HepG2 (cell line): Measurements from ENCODE around the gene PIBF1. TPM values are rescaled to one million over a fixed set of nuclear protein-coding genes. Genes with fewer than 3 reads are reported as not detected.

Source experiments
- ATF7-NPFF ChIP-seq: sonication (generic); formaldehyde crosslinking; IDR thresholded peaks from 2 replicates; pipeline ENCODE4 v1.8.1; 2023; ENCODE audit warnings: mild to moderate bottlenecking, low read depth, missing genetic modification reagents, moderate library complexity
- BCL6 ChIP-seq: IDR thresholded peaks from 2 replicates; pipeline ENCODE4 v1.6.1; 2016; ENCODE audit warnings: missing genetic modification reagents, missing compliant biosample characterization
- CREM ChIP-seq, 2 experiments: sonication (generic) in 1 of 2; formaldehyde crosslinking in 1 of 2; IDR thresholded peaks; 2 replicates each; pipeline versions ENCODE4 v1.4.0 to v1.6.1; 2016 to 2020; ENCODE audit warnings: antibody characterized with exemption in 1 of 2, mild to moderate bottlenecking in 1 of 2, missing genetic modification reagents in 1 of 2
- EP300 ChIP-seq, 3 experiments: sonication (generic) in 1 of 3; formaldehyde crosslinking in 1 of 3; IDR thresholded peaks; 2 replicates each; pipeline versions ENCODE4 v1.5.1 to v1.6.1; 2011 to 2020; ENCODE audit warnings: low read depth in 2 of 3, low read length in 2 of 3, borderline replicate concordance in 1 of 3, improper control_type of control experiment in 1 of 3, mild to moderate bottlenecking in 1 of 3, missing genetic modification reagents in 1 of 3, moderate library complexity in 1 of 3
- ERF ChIP-seq: IDR thresholded peaks from 2 replicates; pipeline ENCODE4 v1.6.1; 2018; ENCODE audit warnings: missing biosample characterization, missing genetic modification reagents
- FOXA1 ChIP-seq, 2 experiments: fragments of 450-650 bp in 1 of 2; sonication (generic) in 1 of 2; formaldehyde crosslinking in 1 of 2; IDR thresholded peaks; 2 replicates each; pipeline versions ENCODE4 v1.4.0 to v1.6.1; 2016 to 2020; ENCODE audit warnings: missing genetic modification reagents in 1 of 2
- GTF3A ChIP-seq: sonication (generic); formaldehyde crosslinking; conservative IDR thresholded peaks from 2 replicates; pipeline ENCODE4 v1.4.0; 2020; ENCODE audit warnings: mild to moderate bottlenecking, missing genetic modification reagents
- IRX3 ChIP-seq: sonication (generic); formaldehyde crosslinking; IDR thresholded peaks from 2 replicates; pipeline ENCODE4 v1.8.1; 2023; ENCODE audit warnings: mild to moderate bottlenecking, low read depth, missing genetic modification reagents, borderline replicate concordance
- JARID2 ChIP-seq: sonication (generic); formaldehyde crosslinking; IDR thresholded peaks from 2 replicates; pipeline ENCODE4 v1.8.1; 2023; ENCODE audit warnings: missing genetic modification reagents, inconsistent platforms; ENCODE audit not compliant: insufficient replicate concordance
- MED1 ChIP-seq: sonication (generic); formaldehyde crosslinking; IDR thresholded peaks from 2 replicates; pipeline ENCODE4 v1.4.0; 2020; ENCODE audit warnings: missing genetic modification reagents
- NR1H2 ChIP-seq: sonication (generic); formaldehyde crosslinking; IDR thresholded peaks from 2 replicates; pipeline ENCODE4 v1.8.1; 2022; ENCODE audit warnings: low read depth, missing genetic modification reagents, borderline replicate concordance
- REL ChIP-seq: sonication (generic); formaldehyde crosslinking; conservative IDR thresholded peaks from 2 replicates; pipeline ENCODE4 v1.8.0; 2022; ENCODE audit warnings: mild to moderate bottlenecking, missing genetic modification reagents, moderate library complexity
- REPIN1 ChIP-seq: sonication (generic); formaldehyde crosslinking; IDR thresholded peaks from 2 replicates; pipeline ENCODE4 v1.8.0; 2022; ENCODE audit warnings: missing genetic modification reagents, low read depth, mild to moderate bottlenecking, borderline replicate concordance
- SNAPC2 ChIP-seq: sonication (generic); formaldehyde crosslinking; IDR thresholded peaks from 2 replicates; pipeline ENCODE4 v1.8.1; 2022; ENCODE audit warnings: mild to moderate bottlenecking, missing genetic modification reagents
- TEAD3 ChIP-seq: optimal IDR thresholded peaks from 2 replicates; pipeline ENCODE3; 2016; ENCODE audit warnings: borderline replicate concordance
- ZNF225 ChIP-seq: sonication (generic); formaldehyde crosslinking; IDR thresholded peaks from 2 replicates; pipeline ENCODE4 v1.4.0; 2020; ENCODE audit warnings: mild to moderate bottlenecking, missing genetic modification reagents
- ZNF234 ChIP-seq: sonication (generic); formaldehyde crosslinking; conservative IDR thresholded peaks from 2 replicates; pipeline ENCODE4 v1.5.1; 2020; ENCODE audit warnings: mild to moderate bottlenecking, missing genetic modification reagents
- ZNF609 ChIP-seq: sonication (generic); formaldehyde crosslinking; IDR thresholded peaks from 2 replicates; pipeline ENCODE4 v1.4.0; 2020; ENCODE audit warnings: mild to moderate bottlenecking, missing genetic modification reagents, borderline replicate concordance
- ZNF615 ChIP-seq: sonication (generic); formaldehyde crosslinking; IDR thresholded peaks from 2 replicates; pipeline ENCODE4 v1.5.0; 2020; ENCODE audit warnings: mild to moderate bottlenecking, missing genetic modification reagents, borderline replicate concordance
- ZNF639 ChIP-seq: conservative IDR thresholded peaks from 2 replicates; pipeline ENCODE4 v1.6.1; 2018; ENCODE audit warnings: missing genetic modification reagents
- ZNF740 ChIP-seq: sonication (generic); formaldehyde crosslinking; IDR thresholded peaks from 2 replicates; pipeline ENCODE4 v1.4.0; 2020; ENCODE audit warnings: missing genetic modification reagents
- ZSCAN29 ChIP-seq: sonication (generic); formaldehyde crosslinking; conservative IDR thresholded peaks from 2 replicates; pipeline ENCODE4 v1.4.0; 2020; ENCODE audit warnings: mild to moderate bottlenecking, missing genetic modification reagents
- polyA plus RNA-seq, 8 experiments: library from polyadenylated mRNA; depleted of rRNA in 3 of 8; stranded (reverse) in 7 of 8; unstranded in 1 of 8; fragments of >200 nt; fragmentation: Illumina TruSeq in 4 of 8; extraction: Trizol in 4 of 8; gene quantifications; 2 replicates each; pipeline versions ENCODE4 v1.2.1 to v1.2.3, GENCODE V29; 2011 to 2016; ENCODE audit warnings: low read depth in 4 of 8, missing spikeins in 1 of 8, mixed read lengths in 1 of 8; ENCODE audit not compliant: insufficient read depth in 1 of 8
- total RNA-seq, 5 experiments: library from RNA; depleted of rRNA; stranded (reverse); fragments of >200 nt; fragmentation: Illumina TruSeq; extraction: Trizol; gene quantifications; 2 replicates each; pipeline ENCODE4 v1.2.3, GENCODE V29; 2016; ENCODE audit warnings: low read depth in 1 of 5

Gene PIBF1
- total and polyA plus RNA-seq, 2 of the 13 experiments (the other 11 are each of a cell fraction or from before 2014, with no cell fraction given): 4.2 to 15.8 TPM

- no peak for TF ChIP-seq ZNF609 (CRISPR knock-in tag)
- TF ChIP-seq ERF (CRISPR knock-in tag): peak; percentile 84
- TF ChIP-seq ZNF740 (CRISPR knock-in tag): no peak
- peak; percentile 59; the same call in 1 of the 2 replicates for TF ChIP-seq IRX3 (CRISPR knock-in tag)
- peak; percentile 54; the same call in 1 of the 2 replicates for TF ChIP-seq MED1 (CRISPR knock-in tag)
- TF ChIP-seq FOXA1 (IDR thresholded peaks at IDR 0.05): no peak
- TF ChIP-seq FOXA1 (CRISPR knock-in tag; IDR thresholded peaks at IDR 0.05): peak; percentile 91
- TF ChIP-seq GTF3A: no peak
- TF ChIP-seq JARID2 (CRISPR knock-in tag): no peak
- TF ChIP-seq BCL6: 0 out of 2 replicates have a peak, but pooled peaks have one; percentile 10
- no peak for TF ChIP-seq EP300 (IDR thresholded peaks at IDR 0.05; ENCODE audit: low read depth in 2 of 2, low read length in 2 of 2)
- TF ChIP-seq EP300 (CRISPR knock-in tag; IDR thresholded peaks at IDR 0.05; ENCODE audit: borderline replicate concordance): no peak
- TF ChIP-seq ZNF615: no peak
- no peak for TF ChIP-seq ZSCAN29 (CRISPR knock-in tag)
- TF ChIP-seq ZNF639 (CRISPR knock-in tag): 0 out of 2 replicates have a peak, but pooled peaks have one; percentile 21
- TF ChIP-seq CREM (IDR thresholded peaks at IDR 0.05): no peak
- no peak for TF ChIP-seq CREM (CRISPR knock-in tag; IDR thresholded peaks at IDR 0.05)
- no peak for TF ChIP-seq NR1H2 (CRISPR knock-in tag)
- peak; percentile 31; the same call in 1 of the 2 replicates for TF ChIP-seq REPIN1
- TF ChIP-seq ZNF225 (CRISPR knock-in tag): peak; percentile 80; the same call in 1 of the 2 replicates
- TF ChIP-seq SNAPC2 (CRISPR knock-in tag): no peak
- peak; percentile 82; the same call in 1 of the 2 replicates for TF ChIP-seq REL (CRISPR knock-in tag)
- peak; percentile 52 for TF ChIP-seq TEAD3 (CRISPR knock-in tag)
- peak; percentile 92 for TF ChIP-seq ATF7-NPFF
- TF ChIP-seq ZNF234 (CRISPR knock-in tag): peak; percentile 56; the same call in 1 of the 2 replicates
Observed at GRCh38 chr13:73058736-73059459, 277.0 kb downstream of the PIBF1 start, which contains the start of gene KLF5 (continued).
